GM19372 (cell line): Measurements from ENCODE around the gene BRDT.

Experiments used
- ATAC-seq: cut with Tn5 transposase; IDR thresholded peaks from one replicate; pipeline ENCODE4 v1.9.1; 2021; ENCODE audit warnings: mild to moderate bottlenecking, low read depth, moderate library complexity; ENCODE audit not compliant: unreplicated experiment

BRDT gene

GRCh38 chr1:91949356-91949699, at the start of gene BRDT:
Gene BRDT (plus strand): TSS chr1:91949401. CDS start chr1:91962755, 13,354 bp downstream.
- no peak for ATAC-seq

DNA sequence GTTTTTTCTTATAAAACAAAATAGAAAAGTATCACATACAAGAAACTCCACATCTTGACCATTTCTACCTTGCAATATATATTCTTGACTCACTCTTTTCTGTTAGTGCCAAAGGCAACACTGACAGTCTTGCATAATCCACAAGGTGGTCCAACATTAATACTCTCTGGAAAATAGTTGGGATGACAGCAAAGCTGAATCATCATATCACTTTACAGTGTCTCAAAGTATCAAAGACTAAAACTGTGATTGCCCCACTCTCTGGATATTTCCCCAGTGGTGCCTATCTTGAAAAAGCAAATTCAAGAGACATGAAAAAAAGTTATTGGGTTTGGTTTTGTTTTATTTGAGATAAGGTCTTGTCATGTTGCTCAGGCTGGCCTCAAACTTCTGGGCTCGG, 48.6 kb upstream of the BRDT start:
- ATAC-seq, result no peak

- no peak for ATAC-seq
Observed at GRCh38 chr1:91901231-91901630, 48.0 kb upstream of the BRDT start.

GRCh38 chr1:91912266-91912665, 36.9 kb upstream of the BRDT start:
- ATAC-seq, result no peak

DNA sequence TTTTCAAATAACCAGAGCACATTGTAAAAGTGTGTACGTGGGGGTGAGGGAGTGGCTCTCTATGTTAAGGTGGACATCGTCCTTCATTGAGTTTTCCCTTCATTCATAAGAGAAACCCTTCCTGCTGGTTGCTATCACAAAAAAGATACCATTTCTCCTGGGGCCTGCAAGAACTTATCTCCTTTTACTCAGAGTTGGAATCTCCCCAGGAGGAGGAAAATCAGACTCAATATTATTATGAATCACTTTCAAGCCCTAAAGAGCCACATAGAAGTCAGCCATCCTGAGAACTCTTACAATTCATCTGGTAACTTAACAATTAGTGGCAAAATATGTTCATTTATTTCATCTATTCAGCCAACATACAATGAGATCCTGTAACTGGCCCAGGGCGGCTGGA, 36.2 kb upstream of the BRDT start:
- ATAC-seq, result no peak

GRCh38 chr1:91916046-91916445, 33.2 kb upstream of the BRDT start:
- no peak for ATAC-seq

GRCh38 chr1:91916811-91917460, 32.3 kb upstream of the BRDT start:
- no peak for ATAC-seq

GRCh38 chr1:91919962-91920361, 29.2 kb upstream of the BRDT start:
- ATAC-seq, result no peak

DNA sequence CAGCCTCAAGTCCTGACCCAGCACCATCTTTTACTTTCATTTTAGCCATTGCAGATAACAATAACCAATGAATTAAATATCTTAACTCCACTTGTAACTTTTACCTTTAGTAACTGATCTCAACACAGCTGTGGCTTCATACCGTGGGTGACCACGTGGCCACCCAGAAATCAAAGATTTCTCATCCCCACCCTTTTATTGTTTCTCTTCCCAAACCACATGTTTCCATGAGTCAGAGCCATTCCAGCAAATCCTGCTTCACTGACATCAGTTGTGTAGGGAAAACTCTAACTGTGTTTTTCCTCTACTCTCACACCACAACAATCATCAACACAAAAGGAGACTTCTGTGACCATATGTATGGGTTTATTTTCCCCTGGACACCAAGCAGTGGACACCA, 25.1 kb upstream of the BRDT start:
- no peak for ATAC-seq

DNA sequence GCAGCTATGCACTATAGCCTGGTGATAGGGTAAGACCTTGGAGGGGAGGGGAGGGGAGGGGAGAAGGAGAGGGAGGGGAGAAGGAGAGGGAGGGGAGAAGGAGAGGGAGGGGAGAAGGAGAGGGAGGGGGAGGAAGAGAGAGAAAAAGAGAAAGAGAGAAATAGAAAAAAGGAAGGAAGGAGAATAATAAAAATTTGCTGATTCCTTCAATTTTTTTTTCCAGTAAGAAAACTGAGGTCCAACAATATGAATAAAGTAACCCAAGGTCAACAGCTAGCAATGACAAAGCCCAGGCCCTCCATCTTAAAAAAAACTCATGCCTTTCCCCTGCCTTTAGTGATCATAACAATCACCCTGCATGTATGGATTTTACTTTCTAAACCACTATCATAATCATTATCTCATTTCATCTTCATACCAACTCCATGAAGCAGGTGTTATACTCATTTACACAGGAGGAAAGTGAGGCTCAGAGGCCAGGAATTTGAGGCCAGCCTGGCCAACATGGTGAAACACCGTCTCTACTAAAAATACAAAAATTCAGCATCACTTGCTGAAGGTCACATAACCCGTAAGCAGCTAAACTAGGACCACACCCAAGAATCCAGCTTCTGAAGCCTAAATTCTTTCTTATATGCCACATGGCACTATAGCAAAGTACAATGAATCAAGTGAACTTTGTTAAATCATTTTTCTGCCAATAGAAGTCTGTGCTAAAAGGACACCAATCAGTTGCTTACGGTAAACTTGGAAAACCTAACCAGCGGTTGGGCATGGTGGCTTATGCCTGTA, 23.4 kb upstream of the BRDT start:
- ATAC-seq, result no peak

- no peak for ATAC-seq
Observed at GRCh38 chr1:91928026-91928425, 21.2 kb upstream of the BRDT start.

GRCh38 chr1:91929250-91929649, 20.0 kb upstream of the BRDT start:
- no peak for ATAC-seq

DNA sequence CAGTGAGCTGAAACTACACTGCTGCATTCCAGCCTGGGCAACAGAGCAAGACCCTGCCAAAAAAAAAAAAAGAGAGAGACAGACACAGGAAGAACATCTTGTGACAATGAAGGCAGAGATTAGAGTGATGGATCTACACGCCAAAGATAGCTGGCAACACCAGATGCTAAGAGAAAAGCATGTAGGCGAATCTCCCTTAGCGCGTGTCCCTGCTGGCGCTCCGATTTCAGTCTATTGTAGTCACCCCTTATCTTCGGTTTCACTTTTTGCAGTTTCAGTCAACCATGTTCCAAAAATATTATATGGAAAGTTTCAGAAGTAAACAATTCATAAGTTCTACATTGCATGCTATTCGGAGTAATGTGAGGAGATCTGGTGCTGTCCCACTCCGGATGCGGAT, 11.6 kb upstream of the BRDT start:
- ATAC-seq, result no peak

DNA sequence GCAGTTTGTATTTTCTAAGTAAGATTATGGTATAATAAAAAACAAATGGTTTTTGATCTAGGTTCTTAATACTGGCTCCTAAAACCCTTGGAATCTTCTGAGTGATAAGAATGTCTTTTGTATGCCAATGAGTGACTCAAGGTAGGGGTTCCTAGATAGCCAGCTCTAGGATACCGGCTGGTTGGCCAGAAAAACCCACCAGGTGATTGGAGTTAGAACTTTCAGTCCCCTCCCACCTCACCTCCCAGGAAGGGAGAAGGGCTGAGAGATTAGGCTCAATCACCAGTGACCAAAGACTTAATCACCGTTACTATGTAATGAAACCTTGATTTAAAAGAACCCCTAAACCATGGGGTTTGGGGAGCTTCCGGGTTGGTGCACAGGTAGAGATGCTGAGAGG, 8.7 kb upstream of the BRDT start:
- ATAC-seq, result no peak

DNA sequence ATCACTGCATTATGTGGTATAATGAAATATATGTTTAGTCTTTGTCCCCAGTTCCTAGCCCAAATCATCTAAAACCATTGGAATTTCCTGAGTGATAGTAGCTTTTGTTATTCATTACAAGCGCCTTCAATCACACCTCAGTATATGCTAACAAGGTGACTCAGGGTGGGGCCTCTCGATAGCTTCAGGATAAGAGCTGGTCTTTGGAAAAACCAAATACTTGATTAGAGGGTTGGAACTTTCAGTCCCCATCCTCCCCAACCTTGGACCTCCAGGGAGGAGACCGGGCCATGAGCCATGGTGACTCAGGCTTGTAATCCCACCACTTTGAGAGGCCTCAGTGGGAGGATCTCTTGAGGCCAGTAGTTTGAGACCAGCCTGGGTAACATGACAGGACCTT, 5.1 kb upstream of the BRDT start:
- no peak for ATAC-seq

DNA sequence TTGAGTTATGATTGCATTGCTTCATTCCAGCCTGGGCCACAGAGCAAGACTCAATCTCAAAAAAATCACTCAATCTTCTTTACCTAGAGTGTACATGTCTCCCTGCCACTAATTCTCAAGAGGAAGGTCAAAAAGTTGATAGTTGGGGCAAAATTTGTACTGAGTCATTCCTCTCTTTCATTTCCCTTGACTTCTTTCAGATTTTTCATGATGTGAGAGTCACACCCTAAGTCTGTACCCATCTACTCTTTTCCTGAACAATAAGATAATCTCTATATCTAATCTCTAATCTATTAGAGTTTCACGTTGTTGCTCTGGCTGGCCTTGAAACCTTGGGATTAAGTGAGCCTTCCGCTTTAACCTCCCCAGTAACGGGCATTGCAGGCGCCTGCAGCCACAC, 1.1 kb upstream of the BRDT start:
- no peak for ATAC-seq

GRCh38 chr1:91948501-91949355, 473 bp upstream of the BRDT start:
- no peak for ATAC-seq

DNA sequence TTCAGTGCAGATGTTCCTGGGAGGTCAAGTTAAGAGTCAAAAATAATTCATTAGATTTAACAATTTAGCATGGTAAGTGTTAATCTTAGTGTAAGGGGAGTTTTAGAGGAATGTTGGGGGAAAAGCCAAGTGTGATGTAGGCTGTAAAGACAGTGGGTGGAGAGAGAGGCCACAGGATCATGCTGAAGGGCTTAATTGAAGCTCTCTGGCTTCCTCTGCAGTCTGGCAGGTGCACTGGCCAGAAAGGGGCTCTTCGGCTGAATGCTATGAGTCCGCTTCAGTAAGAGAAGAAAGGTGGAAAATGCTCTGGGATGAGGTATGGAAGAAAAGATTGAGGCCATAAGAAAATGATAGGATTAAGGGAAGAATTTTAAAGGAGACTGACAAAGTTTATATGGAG, 3.0 kb downstream of the BRDT start:
- no peak for ATAC-seq

- ATAC-seq, result no peak
Observed at GRCh38 chr1:91958926-91959325, 9.7 kb downstream of the BRDT start.

GRCh38 chr1:91968334-91968733, 19.1 kb downstream of the BRDT start:
- ATAC-seq, result no peak

GRCh38 chr1:91979383-91979782, 30.2 kb downstream of the BRDT start:
- no peak for ATAC-seq
